Activated CD4-positive, alpha-beta T cell treated with anti-CD3 and anti-CD28 coated beads, Interleukin-2, amount 50 U/mL, for 4 hours (primary cell): ENCODE results near the gene PLEKHN1.
"Not testable (repeated sequence)": the region's sequence is repeated elsewhere in the genome, so short reads cannot be mapped to it uniquely, and the experiment has no call there.

Source experiments
- DNase-seq, 2 experiments: peaks; one replicate each; pipeline ENCODE4 v3.0.0-alpha.2; 2020

Gene PLEKHN1

DNA sequence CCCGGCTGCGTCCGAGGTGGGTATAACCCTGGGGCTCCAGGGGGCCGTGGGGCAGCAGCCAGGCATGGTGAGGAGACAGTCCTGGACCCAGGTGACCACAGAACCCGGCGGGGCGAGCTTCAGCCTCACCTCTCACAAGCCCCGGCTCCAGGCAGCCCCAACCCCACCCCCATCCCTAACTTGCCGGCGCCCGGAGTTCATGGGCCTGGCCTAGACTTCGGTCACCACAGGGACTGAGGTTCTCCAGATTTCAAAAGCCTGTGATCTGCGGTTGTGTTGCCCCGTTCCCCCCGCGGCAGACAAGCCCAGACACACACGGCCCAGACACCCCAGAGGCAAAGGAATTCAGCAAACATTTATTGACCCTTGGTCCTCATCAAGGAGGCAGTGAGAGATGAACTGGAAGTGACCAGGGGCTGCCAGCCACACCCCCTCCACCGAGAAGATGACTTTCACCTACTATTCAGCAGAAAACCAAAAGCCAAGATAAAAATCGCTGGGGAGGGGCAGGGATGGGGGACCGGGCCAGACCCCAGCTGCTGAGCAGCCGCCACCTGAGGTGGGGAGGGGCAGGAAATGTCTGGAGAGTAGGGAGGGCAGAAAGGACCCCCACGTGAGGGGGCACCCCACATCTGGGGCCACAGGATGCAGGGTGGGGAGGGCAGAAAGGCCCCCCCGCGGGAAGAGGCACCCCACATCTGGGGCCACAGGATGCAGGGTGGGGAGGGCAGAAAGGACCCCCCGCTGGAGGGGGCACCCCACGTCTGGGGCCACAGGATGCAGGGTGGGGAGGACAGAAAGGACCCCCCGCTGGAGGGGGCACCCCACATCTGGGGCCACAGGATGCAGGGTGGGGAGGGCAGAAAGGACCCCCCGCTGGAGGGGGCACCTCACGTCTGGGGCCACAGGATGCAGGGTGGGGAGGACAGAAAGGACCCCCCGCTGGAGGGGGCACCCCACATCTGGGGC is 29.7 kb downstream of the PLEKHN1 start:
- DNase-seq: no peak

- DNase-seq: no peak
Observed at GRCh38 chr1:996851-997712, 30.8 kb downstream of the PLEKHN1 start.

GRCh38 chr1:997713-997992 is 31.4 kb downstream of the PLEKHN1 start:
- no peak for DNase-seq

- DNase-seq: no peak
Observed at GRCh38 chr1:997993-998744, 31.9 kb downstream of the PLEKHN1 start.

GRCh38 chr1:998745-998994 is 32.4 kb downstream of the PLEKHN1 start:
- DNase-seq: no peak

GRCh38 chr1:998995-999724 is 32.9 kb downstream of the PLEKHN1 start:
- no peak for DNase-seq

GRCh38 chr1:999725-1000356 is 33.6 kb downstream of the PLEKHN1 start, which contains the start of gene HES4:
Gene HES4, minus strand, starts transcription at chr1:1000097. Its CDS starts 124 bp downstream, at chr1:999973.
- DNase-seq: peak; percentile 59 to 65

DNA sequence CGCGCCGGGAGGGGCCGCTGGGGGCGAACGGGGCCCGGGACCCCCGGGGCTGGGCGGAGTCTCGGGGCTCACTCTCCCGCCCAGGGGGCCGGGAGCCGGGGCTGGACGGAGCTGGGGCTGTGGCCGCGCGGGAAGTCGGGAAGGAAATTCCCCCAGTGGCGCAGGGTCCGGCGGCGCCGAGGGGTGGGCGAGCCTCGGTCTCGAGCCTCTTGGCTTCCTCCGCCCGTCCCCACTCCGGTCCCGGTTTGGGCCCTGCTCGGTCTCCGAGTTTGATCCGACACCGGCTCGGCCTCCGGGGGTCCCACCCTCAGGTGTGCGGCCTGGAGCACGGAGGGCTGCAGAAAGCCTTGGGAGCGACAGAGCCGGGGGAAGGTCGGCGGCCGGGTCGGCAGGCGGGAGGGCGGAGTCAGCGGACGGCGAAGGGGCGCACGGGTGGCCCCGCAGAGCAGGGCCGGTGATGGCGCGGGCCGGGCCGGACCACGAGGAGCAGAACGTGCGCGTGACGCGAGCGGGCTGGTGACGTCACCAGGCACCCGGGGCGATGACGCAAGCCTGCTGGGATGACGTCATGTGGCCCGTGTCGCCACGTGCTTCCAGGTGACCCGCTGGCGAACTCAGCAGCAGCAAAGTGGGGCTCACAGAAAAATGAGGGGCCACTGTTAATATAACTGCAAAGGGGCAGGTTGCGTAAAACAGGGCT is 34.2 kb downstream of the PLEKHN1 start:
- peak; percentile 67 to 72 for DNase-seq

GRCh38 chr1:1001057-1001783 is 34.9 kb downstream of the PLEKHN1 start:
- no peak for DNase-seq

- DNase-seq: no peak
Observed at GRCh38 chr1:1003618-1004419, 37.5 kb downstream of the PLEKHN1 start.

- DNase-seq: no peak
Observed at GRCh38 chr1:1004420-1004779, 38.1 kb downstream of the PLEKHN1 start.

- no peak for DNase-seq
Observed at GRCh38 chr1:1004780-1005697, 38.8 kb downstream of the PLEKHN1 start.

DNA sequence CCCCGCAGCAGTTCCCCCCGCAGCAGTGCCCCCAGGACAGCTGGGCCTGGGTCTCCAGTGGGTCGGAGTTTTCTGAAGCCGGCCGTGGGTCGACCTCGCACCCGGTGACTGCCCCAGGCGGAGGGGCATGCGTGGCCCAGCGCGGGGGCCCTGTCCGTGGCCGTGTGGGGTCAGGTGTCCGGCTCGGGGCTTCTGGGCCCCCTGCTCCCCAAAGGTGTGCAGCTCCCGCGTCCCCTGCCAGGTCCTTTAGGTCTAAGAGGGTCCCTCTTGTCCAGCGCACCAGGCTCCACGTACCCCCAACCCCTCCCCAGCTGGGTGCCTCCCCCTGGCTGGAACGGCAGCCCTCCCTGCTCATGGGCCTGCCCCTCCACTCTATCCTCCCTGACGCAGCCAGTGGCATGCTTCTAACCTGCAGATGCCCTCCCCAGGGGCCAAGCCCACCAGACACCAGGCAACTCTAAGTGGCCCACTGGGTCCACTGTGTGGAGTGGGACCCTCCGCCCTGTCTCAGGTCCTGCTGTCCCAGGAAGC is 39.6 kb downstream of the PLEKHN1 start:
- DNase-seq: no peak

GRCh38 chr1:1006305-1007159 is 40.2 kb downstream of the PLEKHN1 start:
- no peak for DNase-seq

DNA sequence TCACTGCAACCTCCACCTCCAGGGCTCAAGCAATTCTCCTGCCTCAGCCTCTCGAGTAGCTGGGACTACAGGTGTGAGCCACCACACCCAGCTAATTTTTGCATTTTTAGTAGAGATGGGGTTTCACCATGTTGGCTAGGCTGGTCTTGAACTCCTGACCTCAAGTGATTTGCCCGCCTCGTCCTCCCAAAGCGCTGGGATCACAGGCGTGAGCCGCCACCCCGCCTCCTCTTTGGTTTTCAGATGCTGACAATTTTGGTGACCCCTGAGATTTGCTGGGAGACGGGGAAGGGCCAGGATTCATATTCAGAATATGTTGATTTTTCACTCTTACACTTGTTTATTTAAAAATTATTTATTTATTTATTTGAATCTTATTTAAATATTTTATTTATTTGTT is 43.8 kb downstream of the PLEKHN1 start:
- DNase-seq: not testable (repeated sequence)

- DNase-seq: no peak
Observed at GRCh38 chr1:1011396-1011949, 45.2 kb downstream of the PLEKHN1 start.

DNA sequence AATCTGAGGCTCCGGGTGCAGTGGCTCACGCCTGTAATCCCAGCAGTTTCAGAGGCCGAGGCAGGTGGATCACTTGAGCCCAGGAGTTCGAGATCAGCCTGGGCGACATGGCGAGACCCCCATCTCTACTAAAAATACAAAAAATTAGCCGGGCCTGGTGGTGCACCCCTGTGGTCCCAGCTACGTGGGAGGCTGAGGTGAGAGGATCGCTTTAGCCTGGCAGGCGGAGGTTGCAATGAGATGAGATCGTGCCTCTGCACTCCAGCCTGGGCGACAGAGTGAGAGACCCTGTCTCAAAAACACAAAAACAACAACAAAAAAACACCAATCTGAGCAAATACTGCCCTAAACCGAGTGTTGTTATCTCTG is 46.4 kb downstream of the PLEKHN1 start:
- DNase-seq: not testable (repeated sequence)
